Measurements from ENCODE around the gene TICRR.

The TICRR gene

GRCh38 chr15:89553632-89554031 lies 21.6 kb upstream of the TICRR start:
- H3K4me3 ChIP-seq (ENCODE audit: low read depth, low read length) = no peak overlapping the region
- TF ChIP-seq, protein P1, sequence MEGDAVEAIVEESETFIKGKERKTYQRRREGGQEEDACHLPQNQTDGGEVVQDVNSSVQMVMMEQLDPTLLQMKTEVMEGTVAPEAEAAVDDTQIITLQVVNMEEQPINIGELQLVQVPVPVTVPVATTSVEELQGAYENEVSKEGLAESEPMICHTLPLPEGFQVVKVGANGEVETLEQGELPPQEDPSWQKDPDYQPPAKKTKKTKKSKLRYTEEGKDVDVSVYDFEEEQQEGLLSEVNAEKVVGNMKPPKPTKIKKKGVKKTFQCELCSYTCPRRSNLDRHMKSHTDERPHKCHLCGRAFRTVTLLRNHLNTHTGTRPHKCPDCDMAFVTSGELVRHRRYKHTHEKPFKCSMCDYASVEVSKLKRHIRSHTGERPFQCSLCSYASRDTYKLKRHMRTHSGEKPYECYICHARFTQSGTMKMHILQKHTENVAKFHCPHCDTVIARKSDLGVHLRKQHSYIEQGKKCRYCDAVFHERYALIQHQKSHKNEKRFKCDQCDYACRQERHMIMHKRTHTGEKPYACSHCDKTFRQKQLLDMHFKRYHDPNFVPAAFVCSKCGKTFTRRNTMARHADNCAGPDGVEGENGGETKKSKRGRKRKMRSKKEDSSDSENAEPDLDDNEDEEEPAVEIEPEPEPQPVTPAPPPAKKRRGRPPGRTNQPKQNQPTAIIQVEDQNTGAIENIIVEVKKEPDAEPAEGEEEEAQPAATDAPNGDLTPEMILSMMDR (IDR thresholded peaks at IDR 0.05; ENCODE audit: low read depth, low read length, missing control alignments) = no peak
- DNase-seq (ENCODE audit: low read depth) = no peak
- in situ Hi-C loops (cut with HindIII; ENCODE audit: low sequenced_read_pairs) = no loop called here

- TF ChIP-seq, protein P1 (IDR thresholded peaks at IDR 0.05; ENCODE audit: low read depth, low read length, missing control alignments) = no peak
- H3K4me3 ChIP-seq (ENCODE audit: low read depth, low read length) = no peak overlapping the region
- in situ Hi-C loops (cut with HindIII; ENCODE audit: low sequenced_read_pairs) = no loop called here
- DNase-seq (ENCODE audit: low read depth) = no peak
Observed at GRCh38 chr15:89554247-89554646, 21.0 kb upstream of the TICRR start.

DNA sequence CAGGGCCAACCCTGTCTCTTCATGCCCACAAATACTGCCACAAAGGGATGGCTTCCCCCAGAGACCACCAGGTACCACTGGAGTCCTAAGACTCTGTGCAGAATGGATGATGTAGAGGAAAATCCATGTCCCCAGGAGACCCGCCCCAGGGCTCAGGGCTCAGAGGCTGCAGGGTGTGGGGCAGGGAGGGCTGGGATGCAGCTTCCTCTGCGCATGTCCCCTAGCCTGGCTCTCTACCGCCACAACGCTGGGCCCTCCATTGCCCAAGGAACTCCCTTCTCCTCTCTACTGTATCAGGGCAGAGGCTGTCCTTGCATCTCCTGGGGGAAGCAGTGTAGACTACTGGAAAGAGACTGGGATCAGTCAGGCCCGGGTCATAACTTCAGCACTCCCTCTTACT lies 19.5 kb upstream of the TICRR start:
- in situ Hi-C loops (cut with HindIII; ENCODE audit: low sequenced_read_pairs) = no loop called here
- H3K4me3 ChIP-seq (ENCODE audit: low read depth, low read length) = no peak overlapping the region
- TF ChIP-seq, protein P1 (IDR thresholded peaks at IDR 0.05; ENCODE audit: low read depth, low read length, missing control alignments) = no peak
- DNase-seq (ENCODE audit: low read depth) = no peak

DNA sequence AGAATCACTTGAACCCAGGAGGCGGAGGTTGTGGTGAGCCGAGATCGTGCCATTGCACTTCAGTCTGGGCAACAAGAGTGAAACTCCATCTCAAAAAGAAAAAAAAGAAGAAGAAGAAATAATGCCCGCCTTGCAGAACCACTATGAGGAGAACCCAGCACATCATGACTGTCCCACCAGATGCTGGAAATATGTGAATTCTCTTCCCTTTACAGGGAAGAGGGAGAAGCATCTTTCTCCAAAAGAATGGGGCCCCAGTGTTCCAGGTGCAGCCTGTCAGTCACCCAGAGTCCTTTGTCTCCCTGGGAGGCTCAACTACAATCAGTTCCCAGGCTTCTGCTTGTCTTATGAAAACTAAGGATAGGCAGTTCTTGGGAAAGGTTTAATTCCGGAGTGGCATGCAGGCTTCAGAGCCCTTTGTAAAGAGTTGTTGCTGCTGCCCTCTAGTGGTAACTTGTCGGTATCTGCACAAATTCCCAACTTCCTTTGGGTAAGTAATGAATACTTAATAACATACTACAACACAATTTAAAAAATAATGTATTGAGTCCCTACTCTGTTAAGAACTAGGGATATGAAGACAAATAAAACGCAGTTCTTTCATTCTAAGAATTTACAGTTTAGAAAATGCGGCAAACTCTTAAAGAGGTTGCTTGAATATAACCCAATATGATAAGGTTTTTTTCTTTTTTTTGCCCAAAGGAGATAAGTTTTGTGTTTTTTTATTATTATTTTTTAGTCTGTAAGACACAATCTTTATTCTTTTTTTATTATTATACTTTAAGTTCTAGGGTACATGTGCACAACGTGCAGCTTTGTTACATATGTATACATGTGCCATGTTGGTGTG lies 18.6 kb upstream of the TICRR start:
- no peak overlapping the region for H3K4me3 ChIP-seq (ENCODE audit: low read depth, low read length)
- in situ Hi-C loops (cut with HindIII; ENCODE audit: low sequenced_read_pairs) = no loop called here
- TF ChIP-seq, protein P1 (IDR thresholded peaks at IDR 0.05; ENCODE audit: low read depth, low read length, missing control alignments) = peak; percentile 79
- peak; percentile 75 for DNase-seq (ENCODE audit: low read depth)

DNA sequence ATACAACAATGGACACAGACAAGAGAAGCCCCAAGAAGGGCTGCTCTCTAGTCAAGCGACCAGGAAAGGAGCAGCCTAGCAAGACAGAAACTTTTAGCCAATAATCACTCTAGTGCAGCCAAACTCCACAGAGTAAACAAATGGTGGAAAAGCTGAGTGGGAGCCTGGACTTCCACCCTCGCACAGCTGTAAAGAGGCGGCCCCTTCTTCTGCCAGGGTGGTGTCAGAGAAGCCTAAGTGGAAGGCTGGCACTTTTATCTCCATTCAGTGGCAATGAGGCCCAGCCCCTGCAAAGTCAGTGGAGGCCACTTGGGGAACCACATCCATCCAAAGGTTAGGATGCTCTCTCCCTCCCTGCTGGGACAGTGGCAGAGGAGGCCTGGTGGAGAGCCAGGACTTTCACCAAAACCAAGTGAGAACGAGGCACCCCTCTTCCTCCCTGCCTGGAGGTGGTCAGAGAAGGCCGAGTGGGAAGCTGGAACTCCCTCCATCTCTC lies 15.5 kb upstream of the TICRR start:
- no peak for DNase-seq (ENCODE audit: low read depth)
- TF ChIP-seq, protein P1 (IDR thresholded peaks at IDR 0.05; ENCODE audit: low read depth, low read length, missing control alignments) = no peak
- in situ Hi-C loops (cut with HindIII; ENCODE audit: low sequenced_read_pairs) = no loop called here

GRCh38 chr15:89566181-89566580 lies 9.1 kb upstream of the TICRR start:
- no peak for DNase-seq (ENCODE audit: low read depth)
- TF ChIP-seq, protein P1 (IDR thresholded peaks at IDR 0.05; ENCODE audit: low read depth, low read length, missing control alignments) = no peak
- in situ Hi-C loops (cut with HindIII; ENCODE audit: low sequenced_read_pairs) = no loop called here
- H3K4me3 ChIP-seq (ENCODE audit: low read depth, low read length) = no peak overlapping the region

More for the DNA sequence above, 15.5 kb upstream of the TICRR start:
- H3K4me3 ChIP-seq (ENCODE audit: low read depth, low read length) = no peak overlapping the region
